IMR-90 (cell line): ENCODE results near the gene SMIM24. TPM values are rescaled to one million over a fixed set of nuclear protein-coding genes. Genes with fewer than 3 reads are reported as not detected.

Source experiments
- ATAC-seq: fragments of 200-7000 bp; cut with Tn5 transposase; 2 replicates; pipeline ENCODE4 v1.9.1; 2020; ENCODE audit warnings: low read depth, mild to moderate bottlenecking, moderate library complexity
- BruUV-seq: library from RNA; stranded (reverse); fragments of 400-500 nt; replicated peaks from 2 replicates; lab custom pipeline; 2021; lab: Mats Ljungman, UMichigan
- CTCF ChIA-PET: fragments of 300-600 bp; formaldehyde crosslinking; extraction: SDS; loops from one replicate; lab custom pipeline; 2021; ENCODE audit warnings: antibody characterized with exemption; lab: Yijun Ruan, JAX
- POLR2A ChIA-PET: fragments of 300-600 bp; sonication (Branson Sonifier 250); formaldehyde crosslinking; loops from one replicate; lab custom pipeline; 2022; ENCODE audit warnings: antibody characterized with exemption; ENCODE audit not compliant: unreplicated experiment; lab: Charles Lee
- DNase-seq: peaks from one replicate; pipeline ENCODE4 v3.0.0; 2013
- H2AFZ ChIP-seq: replicated peaks from 2 replicates; pipeline ENCODE3; 2013; ENCODE audit warnings: low read length, mild to moderate bottlenecking; ENCODE audit not compliant: poor library complexity
- H2AK5ac ChIP-seq: 2 replicates; pipeline ENCODE4 v1.6.1; 2013; ENCODE audit warnings: low read depth, low read length, inconsistent platforms
- H2AK9ac ChIP-seq: replicated peaks from 2 replicates; pipeline ENCODE3; 2013; ENCODE audit warnings: mild to moderate bottlenecking, low read depth, low read length, moderate library complexity; ENCODE audit not compliant: poor library complexity
- H2BK120ac ChIP-seq: 2 replicates; pipeline ENCODE4 v1.6.1; 2013; ENCODE audit warnings: low read depth, low read length, inconsistent platforms
- H2BK15ac ChIP-seq: 3 replicates; pipeline ENCODE4 v1.6.1; 2013; ENCODE audit warnings: low read depth, low read length, inconsistent platforms
- H2BK20ac ChIP-seq: 2 replicates; pipeline ENCODE4 v1.6.1; 2013; ENCODE audit warnings: low read depth, mild to moderate bottlenecking, inconsistent platforms, low read length, moderate library complexity
- H2BK5ac ChIP-seq: 2 replicates; pipeline ENCODE4 v1.6.1; 2013; ENCODE audit warnings: mild to moderate bottlenecking, low read depth, low read length, inconsistent platforms; ENCODE audit not compliant: poor library complexity, severe bottlenecking
- H3K14ac ChIP-seq: replicated peaks from 2 replicates; pipeline ENCODE4 v1.6.1; 2013; ENCODE audit warnings: low read depth, low read length, inconsistent platforms
- H3K18ac ChIP-seq: 2 replicates; pipeline ENCODE4 v1.6.1; 2013; ENCODE audit warnings: low read depth, low read length, control low read depth
- H3K23ac ChIP-seq: 2 replicates; pipeline ENCODE4 v1.6.1; 2013; ENCODE audit warnings: low read depth, low read length, inconsistent platforms
- H3K27ac ChIP-seq: 2 replicates; pipeline ENCODE4 v1.5.1; 2013; ENCODE audit warnings: mild to moderate bottlenecking, control low read depth, low read length; ENCODE audit not compliant: insufficient read depth
- H3K27me3 ChIP-seq: 2 replicates; pipeline ENCODE4 v1.6.1; 2013; ENCODE audit warnings: low read length; ENCODE audit not compliant: control insufficient read depth, insufficient read depth
- H3K36me3 ChIP-seq: 2 replicates; pipeline ENCODE4 v1.6.1; 2013; ENCODE audit warnings: low read length, mixed read lengths; ENCODE audit not compliant: control insufficient read depth, insufficient read depth
- H3K4ac ChIP-seq: 2 replicates; pipeline ENCODE4 v1.6.1; 2013; ENCODE audit warnings: low read depth, low read length, inconsistent platforms
- H3K4me1 ChIP-seq: 2 replicates; pipeline ENCODE4 v1.6.1; 2013; ENCODE audit warnings: low read length, mixed read lengths; ENCODE audit not compliant: control insufficient read depth, insufficient read depth
- H3K4me2 ChIP-seq: 2 replicates; pipeline ENCODE4 v1.6.1; 2013; ENCODE audit warnings: low read depth, mild to moderate bottlenecking, control low read depth, low read length, moderate library complexity
- H3K4me3 ChIP-seq: 2 replicates; pipeline ENCODE4 v1.5.1; 2013; ENCODE audit warnings: low read depth, mild to moderate bottlenecking, control low read depth, low read length, moderate library complexity; ENCODE audit not compliant: insufficient read depth
- H3K56ac ChIP-seq: 2 replicates; pipeline ENCODE4 v1.6.1; 2013; ENCODE audit warnings: low read length, inconsistent platforms; ENCODE audit not compliant: insufficient read depth; ENCODE audit errors: extremely low read depth
- H3K79me1 ChIP-seq, 2 experiments: 2 replicates each; pipeline ENCODE4 v1.6.1; 2013; ENCODE audit warnings: low read length in 2 of 2, inconsistent platforms in 1 of 2, low read depth in 1 of 2
- H3K9ac ChIP-seq: 2 replicates; pipeline ENCODE4 v1.6.1; 2013; ENCODE audit warnings: low read depth, low read length, control low read depth
- H3K9me1 ChIP-seq: 2 replicates; pipeline ENCODE4 v1.6.1; 2013; ENCODE audit warnings: low read length, inconsistent platforms; ENCODE audit not compliant: insufficient read depth
- H3K9me3 ChIP-seq: 2 replicates; pipeline ENCODE4 v1.6.1; 2013; ENCODE audit warnings: low read length; ENCODE audit not compliant: control insufficient read depth, insufficient read depth
- H4K20me1 ChIP-seq: 2 replicates; pipeline ENCODE4 v1.6.1; 2013; ENCODE audit warnings: low read length, inconsistent platforms; ENCODE audit not compliant: insufficient read depth
- H4K5ac ChIP-seq: 2 replicates; pipeline ENCODE4 v1.6.1; 2013; ENCODE audit warnings: mild to moderate bottlenecking, low read depth, low read length, control low read depth
- H4K8ac ChIP-seq, 2 experiments: 2 replicates each; pipeline ENCODE4 v1.6.1; 2013; ENCODE audit warnings: low read depth in 2 of 2, low read length in 2 of 2, control low read depth in 1 of 2, inconsistent platforms in 1 of 2
- H4K91ac ChIP-seq: 2 replicates; pipeline ENCODE4 v1.6.1; 2013; ENCODE audit warnings: low read depth, low read length, inconsistent platforms; ENCODE audit not compliant: insufficient read depth
- BHLHE40 ChIP-seq: fragments of 150-350 bp; IDR thresholded peaks from 2 replicates; pipeline ENCODE4 v1.6.1; 2016; ENCODE audit warnings: mild to moderate bottlenecking, low read depth, low read length
- CHD1 ChIP-seq: IDR thresholded peaks from 2 replicates; pipeline ENCODE4 v1.6.1; 2012; ENCODE audit warnings: low read depth, low read length, improper control_type of control experiment
- FOS ChIP-seq: fragments of 150-350 bp; IDR thresholded peaks from 2 replicates; pipeline ENCODE4 v1.6.1; 2016; ENCODE audit warnings: low read depth, low read length
- MXI1 ChIP-seq: IDR thresholded peaks from 2 replicates; pipeline ENCODE4 v1.6.1; 2012; ENCODE audit warnings: low read depth, mild to moderate bottlenecking, low read length, moderate library complexity, borderline replicate concordance
- RCOR1 ChIP-seq: IDR thresholded peaks from 2 replicates; pipeline ENCODE4 v1.6.1; 2012; ENCODE audit warnings: mild to moderate bottlenecking, low read length, improper control_type of control experiment; ENCODE audit not compliant: insufficient replicate concordance
- RFX5 ChIP-seq: IDR thresholded peaks from 2 replicates; pipeline ENCODE4 v1.8.0; 2012; ENCODE audit warnings: low read depth, mild to moderate bottlenecking, low read length, moderate library complexity
- SMC3 ChIP-seq: fragments of 150-350 bp; IDR thresholded peaks from 2 replicates; pipeline ENCODE4 v1.6.1; 2016; ENCODE audit warnings: low read depth, mild to moderate bottlenecking, antibody characterized with exemption, low read length, moderate library complexity
- USF2 ChIP-seq: fragments of 150-350 bp; IDR thresholded peaks from 2 replicates; pipeline ENCODE4 v1.6.1; 2017; ENCODE audit warnings: mild to moderate bottlenecking, antibody characterized with exemption, low read length, low read depth
- WGBS, 2 experiments: methylation state at CpG; one replicate each; pipeline versions ENCODE4 v1.1.5 to v1.1.7; 2013; ENCODE audit warnings: missing lambda C conversion rate in 2 of 2; ENCODE audit not compliant: insufficient read length in 1 of 2; ENCODE audit errors: extremely low coverage in 2 of 2; 5-methylcytosine and 5-hydroxymethylcytosine counted together
- dilution Hi-C: fragments of 300-500 bp; cut with HindIII; formaldehyde crosslinking; loops from one replicate; pipeline ENCODE4 v1.14.3; 2018; ENCODE audit warnings: low sequenced_read_pairs; ENCODE audit not compliant: unreplicated experiment
- in situ Hi-C: fragments of 300-500 bp; cut with MboI; formaldehyde crosslinking; loops from 3 replicates; pipeline ENCODE4 v1.14.3; 2019; ENCODE audit warnings: low sequenced_read_pairs, inconsistent platforms, mixed read lengths
- intact Hi-C: fragments of 100-400 bp; cut with micrococcal nuclease; formaldehyde crosslinking; loops from 2 replicates; pipeline ENCODE4 v1.10.0; 2022
- polyA plus RNA-seq, 3 experiments: library from polyadenylated mRNA; depleted of rRNA; stranded (reverse); fragments of >200 nt; gene quantifications; 2 replicates each; pipeline ENCODE4 v1.2.3, GENCODE V29; 2012; ENCODE audit warnings: low replicate concordance in 1 of 3
- total RNA-seq: library from RNA; depleted of rRNA; stranded (reverse); fragments of >200 nt; gene quantifications from 2 replicates; pipeline ENCODE4 v1.2.3, GENCODE V29; 2012

Gene SMIM24
- total and polyA plus RNA-seq, 2 of the 4 experiments (the other 2 are of a cell fraction) = not detected

- Histone ChIP-seq H3K14ac (no peak overlapping the region), H4K5ac (no peak overlapping the region), H3K18ac (no peak overlapping the region), H2BK120ac (no peak overlapping the region), H2AK9ac (no peak overlapping the region), H3K23ac (no peak overlapping the region), H3K56ac (no peak overlapping the region), H3K9me3 (no peaks in the 10 kb centered on the region; the same call in 1 of the 2 replicates), H3K9me1 (no peaks in the 10 kb centered on the region), H2BK5ac (no peak overlapping the region), H2AK5ac (no peak overlapping the region), H4K91ac (no peak overlapping the region), H4K8ac (no peak overlapping the region), H3K4me2 (no peak overlapping the region), H3K4ac (no peak overlapping the region), H3K4me3 (no peak overlapping the region), H2BK15ac (no peak overlapping the region), H3K36me3 (no peaks in the 10 kb centered on the region), H2AFZ (no peak overlapping the region), H3K27me3 (peaks cover 16% of the 10 kb centered on the region), H3K4me1 (no peaks in the 10 kb centered on the region), H3K27ac (no peak overlapping the region), H3K79me1 (no peaks in the 10 kb centered on the region; a peak in 1 of 4 replicates), H2BK20ac (no peak overlapping the region), H4K20me1 (peaks cover under 1% of the 10 kb centered on the region), H3K9ac (no peak overlapping the region)
- ATAC-seq (no peak), DNase-seq (no peak)
- POLR2A ChIA-PET = no interaction called here
- no TSS peak for BruUV-seq
- 100% methylated on average over 1 of the region's 2 CpGs; no CpG with 5 or more reads in 1 of the 2 experiments for WGBS, 2 experiments
- intact Hi-C loops (loop anchor here (5.0 kb wide), 1 partner anchor 167 kb away; no protein-coding TSS in a partner anchor), dilution Hi-C loops (no loop called here), in situ Hi-C loops (loop anchor here (5.0 to 25.0 kb wide), 2 partner anchors 147 to 512 kb away; no protein-coding TSS in a partner anchor)
- CTCF ChIA-PET = no interaction called here
- TF ChIP-seq FOS (no peak), CHD1 (no peak), MXI1 (no peak), SMC3 (no peak), RFX5 (no peak), USF2 (no peak), BHLHE40 (no peak), RCOR1 (no peak)
These were observed 5.7 kb downstream of the SMIM24 start for GRCh38 chr19:3474614-3475013.
